Measurements from ENCODE around the gene BARD1. TPM values are rescaled to one million over a fixed set of nuclear protein-coding genes. Genes with fewer than 3 reads are reported as not detected.

The BARD1 gene
- total RNA-seq, 4 donors from 2014 or later, result 5.4 to 10.4 (median 7.7) TPM

GRCh38 chr2:214730800-214731407 is 78.6 kb downstream of the BARD1 start:
- no peak for TF ChIP-seq CTCF (IDR thresholded peaks at IDR 0.05; ENCODE audit: low read depth)

GRCh38 chr2:214730248-214730647 is 79.2 kb downstream of the BARD1 start:
- TF ChIP-seq CTCF (IDR thresholded peaks at IDR 0.05; ENCODE audit: low read depth), result no peak

GRCh38 chr2:214724741-214725140 is 84.7 kb downstream of the BARD1 start:
- no peak for TF ChIP-seq CTCF (IDR thresholded peaks at IDR 0.05; ENCODE audit: low read depth)

- TF ChIP-seq CTCF (IDR thresholded peaks at IDR 0.05; ENCODE audit: low read depth), result no peak
Measured at GRCh38 chr2:214716811-214717560, 92.5 kb downstream of the BARD1 start.

GRCh38 chr2:214715025-214715424 is 94.5 kb downstream of the BARD1 start:
- no peak for TF ChIP-seq CTCF (IDR thresholded peaks at IDR 0.05; ENCODE audit: low read depth)

- TF ChIP-seq CTCF (IDR thresholded peaks at IDR 0.05; ENCODE audit: low read depth), result no peak
Measured at GRCh38 chr2:214713080-214713830, 96.2 kb downstream of the BARD1 start.

GRCh38 chr2:214710729-214711128 is 98.8 kb downstream of the BARD1 start:
- no peak for TF ChIP-seq CTCF (IDR thresholded peaks at IDR 0.05; ENCODE audit: low read depth)

Data from subcutaneous adipose tissue (tissue), 4 donors.